IPS-11a (cell line): ENCODE measurements around the gene RBM26.

Experiments
- H3K4me3 ChIP-seq: one replicate; pipeline ENCODE4 v1.5.1; 2013; ENCODE audit warnings: low read depth, low read length, control low read depth

Gene RBM26

DNA sequence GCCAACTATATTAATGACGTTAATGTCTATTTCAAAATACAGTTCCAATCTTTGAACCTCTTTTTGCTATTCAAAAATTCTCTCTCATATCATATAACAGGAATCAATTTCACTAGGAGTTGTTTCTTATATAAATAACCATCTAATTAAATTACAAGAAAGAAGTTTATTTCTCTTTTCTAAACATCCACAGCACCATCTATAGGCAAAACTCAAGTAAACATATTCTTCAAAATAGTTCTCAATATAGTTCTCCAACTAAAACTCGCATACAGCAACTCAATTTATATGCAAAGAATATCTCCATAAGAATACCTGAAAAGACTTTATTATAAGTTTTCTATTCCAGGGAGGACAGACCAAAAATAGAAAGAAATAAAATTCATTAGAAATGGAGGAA lies 65.6 kb downstream of the RBM26 start:
- no peak overlapping the region for H3K4me3 ChIP-seq

DNA sequence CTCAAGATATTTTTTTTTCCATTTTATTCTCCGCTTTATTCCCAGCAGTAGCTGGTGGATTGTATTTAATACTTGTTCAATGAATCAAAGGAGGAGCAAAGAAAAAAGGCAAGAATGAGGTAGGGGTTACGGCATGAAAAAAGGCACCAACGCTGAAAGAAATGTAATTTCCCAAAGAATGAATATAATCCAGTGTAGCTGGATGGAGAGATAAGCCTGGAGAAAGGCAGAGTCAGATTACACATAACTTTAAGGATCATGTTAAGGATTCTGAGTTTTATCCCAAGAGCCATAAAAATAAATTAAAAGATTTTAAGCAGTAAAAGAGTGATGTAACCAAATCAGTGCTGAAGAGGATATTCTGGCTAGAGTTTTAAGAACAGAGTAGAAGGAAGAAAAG lies 67.7 kb downstream of the RBM26 start:
- H3K4me3 ChIP-seq: no peak overlapping the region

DNA sequence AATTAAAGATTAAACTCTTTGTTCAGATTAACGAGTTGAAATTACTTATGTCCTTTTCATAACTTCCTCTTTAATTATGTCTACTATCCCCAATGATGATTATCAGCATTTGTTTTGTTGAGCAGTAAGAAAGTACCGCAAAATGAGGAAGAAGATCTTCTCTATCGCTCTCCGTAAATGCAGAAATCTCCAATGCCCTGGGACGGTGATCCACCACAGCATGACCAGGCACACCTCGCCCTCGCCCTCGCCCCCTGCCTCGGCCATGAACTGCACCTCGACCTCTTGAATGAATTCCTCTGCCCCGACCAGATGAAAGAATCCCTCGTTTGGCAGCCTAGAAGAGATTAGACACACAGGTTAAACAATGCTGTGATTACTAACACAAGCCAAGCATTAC lies 69.1 kb downstream of the RBM26 start:
- no peak overlapping the region for H3K4me3 ChIP-seq

DNA sequence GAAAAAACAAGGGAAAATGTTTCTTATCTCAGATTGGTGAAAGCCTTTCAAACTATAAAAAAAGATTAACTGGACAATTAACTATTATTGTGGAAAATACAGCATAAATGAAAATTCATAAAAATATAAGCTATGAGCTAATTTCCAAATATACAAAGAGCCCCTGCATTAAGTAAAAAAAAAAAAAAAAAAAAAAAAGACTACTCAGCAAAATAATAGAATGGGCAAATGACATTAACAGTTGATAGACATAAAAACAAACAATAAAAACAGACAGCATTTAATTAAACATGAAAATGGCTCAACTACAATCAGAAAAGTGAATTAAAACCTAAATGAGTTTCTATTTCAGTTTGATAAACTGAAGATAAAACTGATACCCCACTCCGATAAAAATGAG lies 77.5 kb downstream of the RBM26 start:
- no peak overlapping the region for H3K4me3 ChIP-seq

DNA sequence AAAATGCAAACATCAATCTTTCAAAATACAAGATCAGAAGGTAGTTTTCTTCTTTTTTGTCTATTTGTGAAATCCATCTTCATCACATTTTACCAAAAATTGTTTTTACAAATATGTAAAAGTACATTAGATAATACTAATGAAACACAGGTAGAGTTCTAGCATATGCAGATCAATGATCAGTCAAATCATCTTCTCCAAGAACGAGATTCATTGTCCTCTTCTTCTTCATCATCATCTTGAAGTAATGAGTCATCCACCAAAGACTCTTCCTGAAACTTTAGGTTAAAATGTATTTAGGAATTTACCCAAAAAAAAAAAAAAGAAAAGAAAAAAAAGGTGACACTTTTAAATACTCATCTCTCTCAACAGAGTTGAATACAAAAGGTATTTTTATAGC lies 85.6 kb downstream of the RBM26 start:
- H3K4me3 ChIP-seq: no peak overlapping the region

DNA sequence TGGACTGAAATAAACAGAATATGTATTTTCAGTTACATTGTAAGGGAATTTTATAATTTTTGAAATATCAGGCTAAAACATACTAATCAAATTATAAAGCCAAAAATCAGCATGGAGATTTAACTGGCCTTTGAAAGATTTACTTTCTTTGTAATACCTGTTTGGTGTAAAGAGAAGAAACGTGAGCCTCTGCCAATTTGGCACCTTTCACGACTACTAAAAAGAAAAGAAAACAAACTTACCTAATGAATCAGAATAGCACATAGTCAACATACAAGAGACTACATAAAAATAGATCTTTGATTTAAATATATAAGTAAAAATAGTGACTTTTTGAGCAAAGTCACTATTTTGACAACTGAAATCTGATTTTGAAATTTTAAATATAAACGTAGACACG lies 87.4 kb downstream of the RBM26 start:
- no peak overlapping the region for H3K4me3 ChIP-seq

DNA sequence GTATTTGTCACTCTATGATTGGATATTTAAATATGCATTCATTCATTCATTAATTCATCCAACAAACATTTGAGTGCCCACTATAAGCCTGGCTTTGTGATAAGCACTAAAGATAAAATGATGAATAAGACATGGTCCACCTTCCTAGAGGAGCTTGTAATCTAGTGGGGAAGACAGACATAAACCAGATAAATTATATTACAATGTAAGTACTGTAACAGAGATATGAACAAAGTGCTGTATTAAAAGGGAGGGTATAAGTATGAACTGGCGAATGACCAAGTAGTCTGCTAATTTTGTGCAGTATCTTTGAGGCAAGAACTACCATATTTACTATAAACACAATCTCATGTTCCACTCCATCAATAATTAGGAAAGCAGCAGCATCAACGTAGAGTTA lies 88.2 kb downstream of the RBM26 start:
- no peak overlapping the region for H3K4me3 ChIP-seq

DNA sequence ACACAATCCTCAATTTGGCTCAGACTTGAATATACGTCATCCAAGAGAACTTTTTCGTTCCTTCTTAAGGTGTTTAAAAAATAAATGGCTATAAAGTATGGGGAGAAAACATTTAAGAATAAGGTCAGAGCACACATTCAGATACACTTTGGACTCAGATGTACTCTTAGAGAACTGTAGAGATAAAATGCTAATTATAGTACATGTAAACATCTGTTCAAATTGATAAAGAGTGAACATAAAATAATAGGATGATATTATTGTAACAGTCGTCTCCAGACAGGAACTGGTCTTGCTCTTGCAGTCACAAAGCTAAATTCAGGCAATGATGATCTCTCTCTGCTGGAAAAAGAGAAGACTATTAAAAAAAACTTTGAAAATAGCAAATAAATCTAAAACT lies 91.4 kb downstream of the RBM26 start:
- H3K4me3 ChIP-seq: no peak overlapping the region

DNA sequence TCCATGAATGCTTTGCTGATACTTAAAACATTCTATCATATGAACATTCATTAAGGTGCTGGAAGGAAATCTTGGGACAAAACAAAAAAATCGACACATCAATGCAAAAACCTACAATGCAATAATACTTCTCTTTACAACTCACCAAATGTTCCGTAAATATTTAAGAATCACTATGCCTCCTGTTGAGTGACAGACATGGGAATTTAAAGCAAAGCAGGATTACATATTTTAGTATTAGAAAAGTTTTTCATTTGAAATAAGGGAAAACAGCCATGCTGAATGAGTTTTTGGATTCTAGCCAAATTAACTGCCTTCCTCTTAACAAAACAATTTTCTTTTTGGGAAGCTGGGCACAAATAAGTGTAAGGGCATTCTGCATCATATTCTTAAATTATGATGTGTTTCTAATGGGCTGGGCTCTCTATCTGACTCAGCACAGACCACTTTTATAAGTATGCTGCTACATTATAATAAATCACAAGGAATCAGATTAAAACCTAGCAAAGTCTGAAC lies 93.7 kb downstream of the RBM26 start:
- no peak overlapping the region for H3K4me3 ChIP-seq

DNA sequence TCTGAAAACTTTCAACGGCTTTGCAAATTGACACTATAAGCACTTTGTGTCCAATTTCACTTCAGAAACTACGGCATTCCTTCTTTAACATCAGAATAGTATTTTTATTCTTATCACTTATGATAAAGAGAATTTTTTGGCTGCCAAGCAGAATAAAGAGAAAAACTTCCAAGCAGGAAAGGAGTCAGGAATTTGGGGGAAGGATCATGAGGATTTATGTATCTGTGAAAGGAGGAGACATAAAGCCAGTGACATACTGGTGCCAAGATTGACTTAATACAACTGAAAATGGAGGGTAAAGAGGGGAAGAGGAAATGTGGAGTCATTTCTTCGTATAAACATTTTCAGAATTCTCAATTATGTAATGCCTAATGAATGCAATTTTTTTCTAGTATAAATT lies 94.7 kb downstream of the RBM26 start:
- no peak overlapping the region for H3K4me3 ChIP-seq

DNA sequence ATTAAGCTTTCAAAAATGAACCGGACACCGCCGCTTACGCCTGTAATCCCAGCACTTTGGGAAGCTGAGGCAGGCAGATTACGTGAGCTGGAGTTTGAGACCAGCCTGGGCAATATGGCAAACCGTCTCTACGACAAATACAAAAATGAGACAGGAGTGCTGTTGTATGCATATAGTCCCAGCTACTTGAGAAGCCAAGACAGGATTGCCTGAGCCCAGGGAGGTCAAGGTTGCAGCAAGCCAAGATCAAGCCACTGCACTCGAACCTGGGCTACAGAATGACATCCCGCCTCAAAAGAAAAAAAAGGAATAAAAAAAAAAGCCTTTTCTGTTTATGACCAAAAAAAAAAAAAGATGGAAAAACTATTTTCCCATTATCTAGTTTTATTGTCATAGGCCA lies 96.4 kb downstream of the RBM26 start:
- no peak overlapping the region for H3K4me3 ChIP-seq

DNA sequence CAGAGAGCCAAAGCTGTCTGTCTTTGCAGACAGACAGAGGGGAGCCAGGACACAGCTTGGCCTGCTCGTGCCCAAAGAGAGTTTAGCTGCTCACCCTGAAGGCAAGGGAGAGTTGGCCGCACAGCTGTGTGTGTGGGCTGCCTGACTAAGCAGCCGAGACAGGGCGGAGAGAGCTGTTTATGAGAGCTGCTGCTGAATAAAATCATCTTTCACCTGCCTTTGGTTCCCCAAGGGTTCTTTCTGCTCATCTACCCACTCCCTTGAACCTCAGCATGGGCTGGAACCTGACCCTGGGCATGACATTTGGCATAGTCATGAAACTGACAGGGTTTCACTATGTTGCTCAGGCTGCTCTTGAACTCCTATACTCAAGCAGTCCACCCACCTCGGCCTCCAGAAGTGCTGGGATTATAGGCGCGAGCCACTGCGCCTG lies 98.2 kb downstream of the RBM26 start:
- H3K4me3 ChIP-seq: no peak overlapping the region

DNA sequence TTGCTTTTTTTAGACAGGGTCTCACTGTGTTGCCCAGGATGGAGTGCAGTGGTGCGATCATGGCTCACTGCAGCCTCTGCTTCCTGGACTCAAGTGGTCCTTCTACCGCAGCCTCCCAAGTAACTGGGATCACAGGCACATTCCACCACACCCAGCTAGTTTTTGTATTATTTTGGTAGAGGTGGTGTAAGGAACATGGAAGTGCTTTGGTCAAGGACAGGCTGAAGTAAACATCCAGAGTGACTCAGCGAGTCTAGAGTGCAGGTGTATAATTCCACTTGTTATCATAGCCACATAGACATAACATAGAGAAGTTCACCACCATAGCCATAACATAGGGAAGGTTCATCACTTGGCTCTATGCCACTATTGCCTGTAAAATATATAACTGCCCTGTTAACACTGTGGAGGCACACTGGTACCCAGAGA lies 98.6 kb downstream of the RBM26 start:
- H3K4me3 ChIP-seq: no peak overlapping the region

DNA sequence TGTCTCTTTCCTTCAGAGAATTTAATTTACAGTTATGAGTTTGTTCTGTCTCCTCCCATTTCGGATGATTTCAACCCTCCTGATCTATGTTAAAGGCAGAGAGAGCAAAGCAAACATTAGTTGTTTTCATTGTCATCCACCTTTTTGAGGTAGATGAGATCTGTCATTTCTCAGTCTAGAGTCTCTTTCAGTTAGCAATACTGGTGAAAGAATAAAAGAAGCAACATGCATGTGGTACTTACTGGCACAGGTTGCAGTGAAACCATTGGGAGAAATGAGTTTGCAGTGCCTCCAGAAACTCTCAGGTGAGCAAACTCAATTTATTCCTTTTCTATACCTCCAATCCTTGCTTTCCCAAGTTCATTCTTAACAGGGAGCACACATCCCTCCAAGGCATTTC lies 99.4 kb downstream of the RBM26 start:
- no peak overlapping the region for H3K4me3 ChIP-seq

DNA sequence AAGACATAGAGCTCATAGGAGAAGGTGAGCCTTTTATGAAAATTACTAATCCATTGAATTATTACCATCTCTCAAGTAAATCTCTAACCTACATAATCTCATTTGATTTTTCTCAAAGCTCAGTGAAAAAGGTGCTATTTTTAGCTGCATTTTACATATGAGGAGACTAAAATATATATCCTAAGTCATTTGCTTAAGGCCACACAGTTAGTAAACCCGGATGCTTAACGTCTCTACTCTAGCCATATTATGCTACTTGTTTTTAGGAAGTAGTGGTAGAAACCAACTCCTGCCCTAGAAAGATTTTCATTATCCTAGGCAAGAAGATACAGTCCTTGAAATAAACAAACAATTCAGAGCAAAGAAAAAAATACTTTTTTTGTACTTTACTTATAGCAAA lies 108.9 kb downstream of the RBM26 start:
- H3K4me3 ChIP-seq: no peak overlapping the region

DNA sequence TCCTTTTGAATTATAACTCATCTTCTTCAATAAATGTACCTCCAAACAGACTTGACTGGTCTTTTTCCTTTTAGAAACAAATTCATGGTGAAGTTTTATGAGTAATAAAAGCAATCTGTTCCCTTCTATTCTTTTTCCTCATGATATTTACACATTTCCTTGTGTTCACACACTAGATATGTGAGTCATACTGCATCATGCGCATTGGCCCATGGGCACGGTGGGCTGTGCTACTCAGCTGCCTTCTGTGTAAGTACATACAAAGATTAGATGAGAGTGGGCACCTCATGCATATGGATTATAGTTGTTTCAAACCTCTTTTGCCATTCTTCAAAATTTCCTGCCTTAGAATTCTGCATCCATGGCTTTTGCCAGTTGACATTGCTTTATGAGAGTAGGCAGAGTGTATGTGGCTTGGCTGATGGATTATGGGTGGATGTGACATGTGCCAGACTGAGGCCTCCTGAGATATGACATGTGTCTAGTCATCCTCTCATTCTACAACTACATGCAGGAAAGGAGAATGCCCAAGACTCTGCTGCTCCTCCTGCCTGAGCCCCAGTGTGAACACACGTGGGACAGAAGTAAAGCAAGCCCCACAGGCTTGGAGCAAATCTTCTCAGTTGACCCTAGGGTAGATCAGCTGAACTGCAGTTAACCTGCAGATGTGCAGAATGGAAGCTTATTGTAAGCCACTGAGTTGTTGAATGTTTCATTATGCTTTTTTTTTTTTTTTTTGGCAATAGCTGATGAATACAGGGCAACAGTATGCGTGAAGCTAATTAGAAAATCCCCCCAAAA lies 109.9 kb downstream of the RBM26 start:
- H3K4me3 ChIP-seq: no peak overlapping the region

DNA sequence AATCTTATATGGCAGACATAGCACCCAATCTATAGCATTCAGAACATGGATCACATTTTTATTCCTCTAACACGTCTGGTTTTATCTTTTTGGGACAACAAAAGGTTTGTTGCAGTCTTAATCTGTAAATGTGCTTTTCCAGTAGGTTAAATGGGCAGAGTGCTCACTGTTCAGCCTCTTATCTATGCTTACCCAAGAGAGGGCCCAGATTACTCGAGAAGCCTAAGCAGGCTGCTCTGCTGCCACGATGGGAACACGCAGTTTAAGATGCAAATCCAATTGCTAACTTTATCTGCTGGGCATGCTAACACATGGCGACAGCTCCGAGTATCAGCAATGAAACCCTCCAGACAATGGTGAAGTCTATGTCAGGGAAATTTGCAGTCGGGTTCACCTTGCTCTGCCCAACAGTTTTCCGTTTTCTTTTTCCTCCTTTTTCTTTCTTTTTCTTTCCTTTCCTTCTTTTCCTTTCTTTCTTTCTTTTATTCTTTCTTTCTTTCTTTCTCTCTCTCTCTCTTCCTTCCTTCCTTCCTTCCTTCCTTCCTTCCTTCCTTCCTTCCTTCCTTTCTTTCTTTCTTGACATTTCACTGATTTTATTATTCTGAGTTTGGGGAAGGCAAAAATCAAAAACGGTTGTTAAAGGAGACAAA lies 115.3 kb downstream of the RBM26 start:
- H3K4me3 ChIP-seq: no peak overlapping the region

DNA sequence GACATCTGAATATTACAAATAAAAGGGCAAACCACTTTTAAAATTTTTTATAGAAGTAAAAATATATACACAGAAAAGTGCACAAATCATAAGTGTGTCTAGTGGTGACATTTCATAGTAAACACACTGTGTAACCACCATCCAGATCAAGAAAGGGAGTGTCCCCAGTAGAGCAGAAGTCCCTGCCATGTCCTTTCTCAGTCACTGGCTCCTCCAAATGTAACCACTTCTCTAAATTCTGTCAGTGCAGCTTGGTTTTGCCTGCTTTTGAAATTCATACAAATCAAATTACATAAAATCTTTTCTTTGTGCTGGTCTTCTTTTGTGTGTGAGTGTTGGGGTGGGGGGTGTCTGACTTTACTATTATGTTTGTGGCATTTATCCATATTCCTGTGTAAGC lies 116.5 kb downstream of the RBM26 start:
- no peak overlapping the region for H3K4me3 ChIP-seq

DNA sequence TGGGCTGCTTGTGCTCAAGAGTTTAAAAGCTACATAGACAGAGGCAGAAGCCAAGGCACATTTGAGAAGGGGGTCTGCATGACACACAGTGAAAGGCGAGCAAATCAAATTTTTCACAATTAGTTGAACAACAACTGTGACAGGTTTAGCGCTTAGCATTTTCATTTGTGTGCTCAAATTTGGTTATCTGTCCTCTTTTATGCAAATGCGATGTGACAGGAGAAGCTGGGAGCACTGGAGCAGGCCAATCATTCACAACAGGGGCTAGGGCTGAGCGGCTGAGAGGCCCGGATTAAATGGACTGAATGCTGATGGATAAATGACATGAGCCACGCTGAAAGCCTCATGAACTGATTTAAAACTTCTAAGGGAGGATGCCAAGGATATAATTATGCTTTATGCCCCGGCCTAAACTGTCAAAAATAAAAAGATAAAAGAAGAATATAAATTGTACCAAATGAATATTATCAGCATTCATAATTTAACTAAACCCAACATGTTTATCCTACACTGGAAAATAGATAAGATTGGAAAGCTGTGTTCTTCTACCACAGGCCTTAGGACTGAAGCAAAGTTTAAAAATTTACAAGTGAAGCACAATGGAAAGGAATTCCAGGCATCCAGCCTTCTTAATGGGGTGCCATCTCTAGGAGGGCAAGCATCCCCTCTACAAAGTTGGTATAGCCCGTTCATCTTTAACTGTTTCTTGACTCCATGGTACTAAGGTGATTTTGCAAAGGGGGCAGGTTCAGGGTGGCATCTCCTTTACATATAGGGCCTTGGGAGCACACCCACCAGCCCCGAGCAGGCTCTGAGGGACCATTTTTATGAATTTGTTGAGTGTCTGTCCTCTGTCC lies 117.9 kb downstream of the RBM26 start:
- no peak overlapping the region for H3K4me3 ChIP-seq

DNA sequence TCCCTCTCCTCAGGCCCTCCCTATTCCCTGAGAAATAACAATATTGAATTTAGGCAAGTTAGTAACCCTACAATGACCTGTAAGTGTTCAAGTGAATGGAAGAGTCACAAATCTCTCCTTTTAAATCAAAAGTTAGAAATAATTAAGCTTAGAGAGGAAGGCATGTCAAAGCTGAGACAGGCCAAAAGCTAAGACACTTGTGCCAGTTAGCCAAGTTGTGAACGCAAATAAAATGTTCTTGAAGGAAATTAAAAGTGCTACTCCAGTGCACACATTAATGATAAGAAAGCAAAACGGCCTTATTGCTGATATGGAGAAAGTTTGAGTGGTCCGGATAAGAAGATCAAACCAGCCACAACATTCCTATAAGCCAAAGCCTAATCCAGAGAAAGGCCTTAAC lies 120.9 kb downstream of the RBM26 start:
- no peak overlapping the region for H3K4me3 ChIP-seq

DNA sequence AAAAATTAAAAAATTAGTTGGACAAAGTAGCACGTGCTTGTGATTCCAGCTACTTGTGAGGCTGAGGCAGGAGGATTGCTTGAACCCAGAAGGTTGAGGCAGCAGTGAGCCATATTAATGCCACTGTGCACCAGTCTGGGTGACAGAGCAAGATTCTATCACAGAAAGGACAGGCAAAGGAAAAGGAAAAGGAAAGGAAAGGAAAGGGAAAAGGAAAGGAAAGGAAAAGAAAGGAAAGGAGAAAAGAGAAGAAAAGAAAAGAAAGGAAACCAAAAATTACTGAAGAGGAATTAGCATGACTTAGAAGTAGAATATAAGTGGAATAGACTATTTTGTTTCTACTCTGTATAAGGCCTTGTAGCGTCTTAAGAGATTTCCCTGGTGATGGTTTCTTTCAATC lies 122.3 kb downstream of the RBM26 start:
- H3K4me3 ChIP-seq: no peak overlapping the region

DNA sequence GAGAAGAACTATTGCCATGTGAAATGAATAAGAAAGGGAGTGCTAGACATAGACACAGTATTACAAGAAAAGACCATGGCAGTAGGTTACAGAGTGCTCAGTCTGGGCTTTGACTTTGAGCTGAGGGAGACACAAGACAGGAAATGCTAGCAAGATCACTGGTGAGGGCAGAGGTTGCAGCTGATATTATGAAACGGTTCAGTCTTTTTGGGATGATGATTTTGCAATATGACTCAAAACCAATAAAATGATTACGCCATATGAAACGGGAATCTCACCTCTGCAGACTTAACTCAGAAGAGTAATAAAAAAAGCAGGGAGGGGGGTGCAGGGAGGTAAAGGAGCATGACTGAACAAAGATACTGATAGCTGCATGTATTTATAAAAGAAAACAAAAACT lies 123.1 kb downstream of the RBM26 start:
- H3K4me3 ChIP-seq: no peak overlapping the region
